ENCODE measurements around the gene BICD2. TPM values are rescaled to one million over a fixed set of nuclear protein-coding genes. Genes with fewer than 3 reads are reported as not detected.

Gene BICD2
- total and polyA plus RNA-seq, 10 of the 15 experiments (the other 5 are each of a cell fraction or from before 2014, with no cell fraction given), result 5.3 to 25.5 (median 14.4) TPM

DNA sequence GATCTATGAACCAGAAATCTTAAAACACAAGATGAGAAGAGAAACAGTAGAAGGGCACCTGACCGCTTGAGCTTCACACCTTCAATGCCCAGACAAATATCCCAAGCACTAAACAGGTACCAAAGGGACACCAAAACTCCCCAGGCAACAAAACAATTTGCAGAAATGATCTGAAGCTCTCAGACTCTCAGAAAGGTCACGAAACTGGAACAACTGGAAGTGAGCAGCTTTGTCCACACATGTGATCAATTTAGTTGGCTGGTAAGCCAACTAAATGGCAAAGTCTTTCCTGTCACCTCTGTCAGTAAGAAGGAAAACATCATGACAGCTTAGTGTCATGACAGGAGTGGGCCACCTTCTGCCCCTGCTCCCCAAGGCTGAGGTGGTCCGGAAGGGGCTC lies 98.8 kb downstream of the BICD2 start:
- DNase-seq (ENCODE audit: low read depth, low spot score) (no peak), FAIRE-seq (no peak), ATAC-seq (no peak)
- H3K4me3 ChIP-seq, result no peak overlapping the region
- ChIA-PET POLR2A (interaction anchor here (1.5 kb wide), 1 partner anchor 211 kb away, joined by 4 read pairs; no protein-coding TSS in a partner anchor), RAD21 (ENCODE audit: unreplicated experiment) (no interaction called here), CTCF (interaction anchor here (0.7 to 1.8 kb wide), 3 partner anchors 41 to 528 kb away, joined by 3 to 4 read pairs (median 3); no protein-coding TSS in a partner anchor), SMC1A (ENCODE audit: uncharacterized antibody, unreplicated experiment) (interaction anchor here (1.0 kb wide), 1 partner anchor 98 kb away, joined by 3 read pairs; no protein-coding TSS in a partner anchor)
- H3K27ac ChIP-seq (ENCODE audit: control insufficient read depth, insufficient read depth), result no peak overlapping the region
- WGBS (ENCODE audit: insufficient coverage, insufficient replicate concordance, low lambda C conversion rate, missing lambda C conversion rate), result 90% methylated on average over 3 of the region's 3 CpGs
- TF ChIP-seq TCF12 (IDR thresholded peaks at IDR 0.05; ENCODE audit: low read depth, low read length) (no peak), MYC (IDR thresholded peaks at IDR 0.05; ENCODE audit: insufficient read depth, insufficient read length, insufficient replicate concordance, low read length, severe bottlenecking) (no peak), HDAC6 (IDR thresholded peaks at IDR 0.05; ENCODE audit: unreplicated experiment) (no peak), ZNF24 (IDR thresholded peaks at IDR 0.05) (no peak), MEF2B (IDR thresholded peaks at IDR 0.05; ENCODE audit: partially characterized antibody, poor library complexity, severe bottlenecking) (no peak), TBL1XR1 (IDR thresholded peaks at IDR 0.05; ENCODE audit: low read depth, low read length) (no peak), RUNX3 (IDR thresholded peaks at IDR 0.05; ENCODE audit: low read length) (no peak)
- no peak overlapping the region for H2AFZ ChIP-seq (ENCODE audit: control insufficient read depth, low read depth, low read length)
- peaks cover 65% of the 10 kb centered on the region for H3K79me2 ChIP-seq (ENCODE audit: control insufficient read depth, insufficient read depth, low read length)
- H3K9me3 ChIP-seq (replicated peaks; ENCODE audit: control insufficient read depth, insufficient read depth, low read length), result no peaks in the 10 kb centered on the region; the same call in 2 of the 3 replicates
- no peaks in the 10 kb centered on the region for H3K27me3 ChIP-seq (replicated peaks in 1 of 2; ENCODE audit: control insufficient read depth in 2 of 2, insufficient read depth in 2 of 2, low read length in 1 of 2)
- peaks cover 4% of the 10 kb centered on the region; the same call in 1 of the 2 replicates for H4K20me1 ChIP-seq (ENCODE audit: control insufficient read depth, insufficient read depth)
- no peak overlapping the region for H3K9ac ChIP-seq (ENCODE audit: control insufficient read depth, insufficient read depth, low read length)
- intact Hi-C loops (cut with micrococcal nuclease; ENCODE audit: unreplicated experiment), result loop anchor here (5.0 kb wide), 1 partner anchor 41 kb away; no protein-coding TSS in a partner anchor
- in situ Hi-C loops (cut with MboI), result no loop called here
- peaks cover 2 to 27% of the 10 kb centered on the region in 2 experiments; a peak in 3 of 4 replicates for H3K36me3 ChIP-seq (ENCODE audit: control insufficient read depth in 2 of 2, insufficient read depth in 2 of 2, low read length in 1 of 2)
- BruUV-seq (replicated peaks), result no TSS peak
- H3K4me2 ChIP-seq (ENCODE audit: control insufficient read depth, insufficient read depth), result peak overlapping the region; percentile 41
- H3K4me1 ChIP-seq (ENCODE audit: control insufficient read depth, insufficient read depth, low read length), result peaks cover 24% of the 10 kb centered on the region
